GM15510 (cell line): ENCODE measurements around the gene CLEC17A.

Experiments
- POLR2A ChIP-seq: IDR thresholded peaks from 3 replicates; pipeline ENCODE4 v1.6.1; 2011; ENCODE audit warnings: borderline replicate concordance; ENCODE audit not compliant: insufficient read length; ENCODE audit errors: extremely low read depth

The CLEC17A gene, protein sequence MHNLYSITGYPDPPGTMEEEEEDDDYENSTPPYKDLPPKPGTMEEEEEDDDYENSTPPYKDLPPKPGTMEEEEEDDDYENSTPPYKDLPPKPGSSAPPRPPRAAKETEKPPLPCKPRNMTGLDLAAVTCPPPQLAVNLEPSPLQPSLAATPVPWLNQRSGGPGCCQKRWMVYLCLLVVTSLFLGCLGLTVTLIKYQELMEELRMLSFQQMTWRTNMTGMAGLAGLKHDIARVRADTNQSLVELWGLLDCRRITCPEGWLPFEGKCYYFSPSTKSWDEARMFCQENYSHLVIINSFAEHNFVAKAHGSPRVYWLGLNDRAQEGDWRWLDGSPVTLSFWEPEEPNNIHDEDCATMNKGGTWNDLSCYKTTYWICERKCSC

GRCh38 chr19:14582894-14583340 is at the start of gene CLEC17A:
CLEC17A (plus strand) TSS chr19:14583084; CDS start chr19:14583161, 77 bp downstream.
- TF ChIP-seq POLR2A: peak; percentile 96

DNA sequence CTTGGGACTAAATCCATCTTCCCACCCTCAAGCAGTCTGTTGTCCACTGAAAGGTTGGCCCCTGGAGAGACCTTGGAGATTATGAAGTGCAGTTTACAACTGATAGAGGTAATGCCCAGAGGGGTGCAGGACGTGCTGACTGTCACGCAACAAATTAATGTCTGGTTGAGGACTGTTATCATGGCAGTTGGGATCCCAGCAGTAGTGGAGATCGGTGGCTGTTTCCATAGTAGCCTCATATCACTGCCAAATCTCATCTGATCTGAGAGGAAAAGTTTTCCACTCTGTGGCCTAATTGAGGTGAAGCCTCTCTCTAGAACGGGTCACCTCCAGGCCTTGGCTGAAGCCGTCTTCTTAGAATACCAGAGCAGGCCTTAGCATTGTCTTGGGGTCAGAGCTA is 49.4 kb upstream of the CLEC17A start:
- TF ChIP-seq POLR2A: no peak

GRCh38 chr19:14536926-14537692 is 45.8 kb upstream of the CLEC17A start:
- no peak for TF ChIP-seq POLR2A

DNA sequence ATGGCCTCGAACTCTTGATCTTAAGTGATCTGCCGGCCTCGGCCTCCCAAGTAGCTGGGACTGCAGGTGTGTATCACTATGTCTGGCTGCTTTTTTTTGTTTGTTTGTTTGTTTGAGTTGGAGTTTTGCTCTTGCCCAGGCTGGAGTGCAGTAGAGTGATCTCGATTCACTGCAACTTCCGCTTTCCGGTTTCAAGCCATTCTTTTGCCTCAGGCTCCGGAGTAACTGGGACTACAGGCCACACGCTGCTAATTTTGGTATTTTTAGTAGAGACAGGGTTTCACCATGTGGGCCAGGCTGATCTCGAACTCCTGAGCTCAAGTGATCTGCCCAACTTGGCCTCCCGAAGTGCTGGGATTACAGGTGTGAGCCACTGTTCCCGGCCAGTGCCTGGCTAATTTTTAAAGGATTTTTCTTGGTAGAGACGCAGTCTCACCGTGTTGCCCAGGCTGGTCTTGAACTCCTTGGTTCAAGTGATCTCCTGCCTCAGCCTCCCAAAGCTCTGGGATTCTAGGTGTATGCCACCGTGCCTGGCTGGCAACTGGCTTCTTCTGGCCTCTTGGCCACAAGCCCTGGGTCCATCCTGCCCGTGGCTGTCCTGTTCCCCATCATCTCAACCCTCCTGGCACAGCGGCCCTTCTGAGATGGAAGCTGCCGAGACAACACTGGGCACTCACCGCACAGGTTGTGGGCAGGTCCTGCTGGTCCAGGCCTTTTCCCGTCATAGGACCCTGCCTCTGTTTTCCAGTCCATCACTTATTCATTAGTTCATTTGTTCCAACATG is 42.0 kb upstream of the CLEC17A start:
- no peak for TF ChIP-seq POLR2A

- TF ChIP-seq POLR2A: no peak
Observed at GRCh38 chr19:14542711-14543328, 40.1 kb upstream of the CLEC17A start.

GRCh38 chr19:14544047-14544446 is 38.8 kb upstream of the CLEC17A start:
- no peak for TF ChIP-seq POLR2A

- TF ChIP-seq POLR2A: no peak
Observed at GRCh38 chr19:14544977-14545715, 37.7 kb upstream of the CLEC17A start.

- TF ChIP-seq POLR2A: no peak
Observed at GRCh38 chr19:14545716-14546082, 37.2 kb upstream of the CLEC17A start.

DNA sequence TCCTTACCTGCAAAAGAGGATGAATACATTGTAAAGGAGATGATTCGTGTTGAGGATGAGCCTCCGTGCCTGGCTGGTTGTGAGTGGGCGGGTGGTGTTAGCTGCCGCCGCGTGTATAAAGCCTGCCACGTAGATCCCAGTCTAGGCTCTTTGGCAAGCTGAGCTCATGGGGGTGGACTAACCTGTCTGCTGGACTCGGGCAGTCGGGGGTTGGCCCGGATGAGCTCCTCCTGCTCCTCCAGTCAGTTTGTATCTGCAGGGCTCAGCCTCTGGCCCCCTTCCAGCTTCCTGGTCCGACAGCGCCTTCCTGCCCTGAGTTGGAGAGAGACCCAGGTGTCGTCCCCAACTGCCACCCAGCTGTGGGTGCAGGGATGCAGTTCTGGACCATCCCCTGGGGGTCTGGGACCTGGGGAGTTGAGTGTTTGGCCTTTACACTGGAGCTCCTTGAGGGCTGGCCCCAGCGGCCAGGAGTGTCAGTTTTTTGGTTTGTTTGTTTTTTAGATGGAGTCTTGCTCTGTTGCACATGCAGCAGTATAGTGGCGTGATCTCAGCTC is 32.6 kb upstream of the CLEC17A start:
- no peak for TF ChIP-seq POLR2A

GRCh38 chr19:14553042-14553938 is 29.6 kb upstream of the CLEC17A start:
- TF ChIP-seq POLR2A: no peak

- TF ChIP-seq POLR2A: no peak
Observed at GRCh38 chr19:14553939-14554243, 29.0 kb upstream of the CLEC17A start.

DNA sequence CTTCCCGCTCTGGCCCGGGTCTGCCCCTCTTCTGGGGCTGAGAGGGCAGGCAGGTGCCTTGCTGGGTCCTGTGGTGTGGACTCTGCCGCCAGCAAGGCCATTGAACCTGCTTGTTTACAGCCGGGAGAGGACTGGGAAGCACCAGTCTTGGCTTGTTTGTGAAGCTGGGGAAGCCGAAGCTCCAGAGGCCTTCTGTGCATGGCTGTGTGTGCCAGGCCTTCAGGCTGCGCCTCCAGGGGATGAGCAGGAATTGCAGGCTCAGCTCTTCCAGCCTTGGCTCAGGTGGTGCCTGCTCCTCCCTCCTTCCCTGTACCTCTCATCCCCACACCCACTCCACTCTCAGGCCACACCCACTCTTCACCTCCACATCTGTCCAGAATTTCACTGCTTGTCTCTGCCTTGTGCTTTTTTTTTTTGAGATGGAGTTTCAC is 28.5 kb upstream of the CLEC17A start:
- TF ChIP-seq POLR2A: no peak
